ENCODE results near the gene EEFSEC. TPM values are rescaled to one million over a fixed set of nuclear protein-coding genes. Genes with fewer than 3 reads are reported as not detected.

The EEFSEC gene
- total and polyA plus RNA-seq, 2 of the 8 experiments (the other 6 are each of a cell fraction or from before 2014, with no cell fraction given), result 13.1 to 19.8 TPM

DNA sequence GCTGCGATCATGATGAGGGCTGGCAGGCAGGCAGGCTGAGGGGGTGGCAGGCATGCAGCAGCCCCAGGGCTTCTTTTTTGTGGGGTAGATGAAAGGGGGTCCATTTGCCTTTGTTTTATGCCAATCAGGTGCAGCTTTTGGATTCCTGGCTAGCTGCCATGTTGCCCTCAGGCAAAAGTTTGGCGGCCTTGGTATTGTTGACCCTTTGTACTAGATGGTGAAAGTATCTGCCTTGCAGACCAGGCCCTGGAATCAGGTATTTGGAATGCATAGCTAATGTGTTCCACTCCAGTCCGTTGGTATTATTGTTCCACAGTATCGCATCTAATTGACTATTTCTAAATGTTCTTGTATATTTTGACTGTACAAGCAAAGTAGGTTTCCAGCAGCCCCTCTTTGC is 35.0 kb downstream of the EEFSEC start:
- ChIA-PET POLR2A (ENCODE audit: partially characterized antibody) (no interaction called here), CTCF (ENCODE audit: partially characterized antibody) (interaction anchor here (1.3 kb wide), 1 partner anchor 130 kb away, joined by 3 read pairs; no protein-coding TSS in a partner anchor)
- Histone ChIP-seq H4K20me1 (replicated peaks in 1 of 2; ENCODE audit: control insufficient read depth in 1 of 2, insufficient read depth in 2 of 2, low read length in 2 of 2) (peaks cover 0 to 1% of the 10 kb centered on the region in 2 experiments), H3K27ac (ENCODE audit: low read depth, low read length) (no peak overlapping the region), H3K4me3 (ENCODE audit: extremely low read depth in 1 of 4, insufficient read depth in 2 of 4, low read depth in 3 of 4, low read length in 4 of 4) (no peak overlapping the region), H2BK12ac (ENCODE audit: low read depth, low read length) (no peak overlapping the region), H4K91ac (replicated peaks; ENCODE audit: insufficient read length, low read length) (no peak overlapping the region), H3K4me2 (ENCODE audit: insufficient read depth in 1 of 2, low read depth in 2 of 2, low read length in 2 of 2) (no peak overlapping the region), H2BK120ac (replicated peaks; ENCODE audit: low read depth, low read length) (no peak overlapping the region), H3K23ac (ENCODE audit: insufficient read length) (no peak overlapping the region), H2AK5ac (ENCODE audit: low read depth, low read length) (no peak overlapping the region), H3K56ac (replicated peaks; ENCODE audit: insufficient read length, low read depth, low read length) (no peak overlapping the region), H3K4me1 (replicated peaks in 1 of 4; ENCODE audit: control insufficient read depth in 3 of 4, insufficient read depth in 4 of 4, low read length in 3 of 4) (peaks cover 0 to 3% (median 0%) of the 10 kb centered on the region in 4 experiments; a peak in 1 of 7 replicates), H2BK15ac (ENCODE audit: low read length) (no peak overlapping the region), H2BK20ac (ENCODE audit: low read length) (no peak overlapping the region), H3K27me3 (replicated peaks in 1 of 4; ENCODE audit: control insufficient read depth in 3 of 4, extremely low read depth in 1 of 4, insufficient read depth in 3 of 4, low read length in 3 of 4) (no peaks in the 10 kb centered on the region), H3K9me3 (ENCODE audit: insufficient read depth in 2 of 2, low read depth in 1 of 2, low read length in 1 of 2) (no peaks in the 10 kb centered on the region), H3K18ac (ENCODE audit: extremely low read depth, low read length) (no peak overlapping the region), H3K14ac (ENCODE audit: insufficient read length) (no peak overlapping the region), H3K79me2 (ENCODE audit: control insufficient read depth in 1 of 2, insufficient read depth in 2 of 2, low read length in 2 of 2) (no peaks in the 10 kb centered on the region; a peak in 1 of 4 replicates), H3K4ac (replicated peaks; ENCODE audit: insufficient read length, low read depth, low read length) (no peak overlapping the region), H3K23me2 (ENCODE audit: low read depth, low read length) (peaks cover 3% of the 10 kb centered on the region; the same call in 1 of the 2 replicates), H3K79me1 (ENCODE audit: low read depth, low read length) (no peaks in the 10 kb centered on the region; the same call in 1 of the 2 replicates), H3K9ac (replicated peaks in 1 of 4; ENCODE audit: extremely low read depth in 1 of 4, low read depth in 3 of 4, low read length in 3 of 4) (no peak overlapping the region), H3K36me3 (ENCODE audit: control insufficient read depth in 2 of 4, insufficient read depth in 4 of 4, low read length in 3 of 4) (no peaks in the 10 kb centered on the region), H4K5ac (ENCODE audit: insufficient read length, low read depth, low read length) (no peak overlapping the region), H2BK5ac (ENCODE audit: low read depth, low read length) (no peak overlapping the region), H4K8ac (ENCODE audit: extremely low read depth, insufficient read depth, low read length) (peak overlapping the region; percentile 48; the same call in 1 of the 2 replicates), H2AFZ (ENCODE audit: low read length) (no peak overlapping the region)
- WGBS, 2 experiments (ENCODE audit: extremely low coverage in 1 of 2, insufficient coverage in 1 of 2, insufficient read length in 1 of 2, insufficient replicate concordance in 2 of 2, low coverage in 1 of 2, low lambda C conversion rate in 2 of 2, missing lambda C conversion rate in 1 of 2), result 82% methylated on average over 4 of the region's 4 CpGs; no CpG with 5 or more reads in 1 of the 2 experiments
- FAIRE-seq (no peak), DNase-seq (ENCODE audit: low read depth in 1 of 2, low spot score in 2 of 2) (peak in 1 of 2 experiments; percentile 32)
- no peak for TF ChIP-seq NANOG (IDR thresholded peaks at IDR 0.05; ENCODE audit: insufficient read depth, low read depth, low read length, poor library complexity, severe bottlenecking)
- no peak for TF ChIP-seq CREB1 (IDR thresholded peaks at IDR 0.05)
- TF ChIP-seq KDM4A (IDR thresholded peaks at IDR 0.05; ENCODE audit: low read depth, low read length, severe bottlenecking), result no peak
- no peak for TF ChIP-seq BRCA1 (IDR thresholded peaks at IDR 0.05; ENCODE audit: low read depth, low read length)
- TF ChIP-seq, protein P1, sequence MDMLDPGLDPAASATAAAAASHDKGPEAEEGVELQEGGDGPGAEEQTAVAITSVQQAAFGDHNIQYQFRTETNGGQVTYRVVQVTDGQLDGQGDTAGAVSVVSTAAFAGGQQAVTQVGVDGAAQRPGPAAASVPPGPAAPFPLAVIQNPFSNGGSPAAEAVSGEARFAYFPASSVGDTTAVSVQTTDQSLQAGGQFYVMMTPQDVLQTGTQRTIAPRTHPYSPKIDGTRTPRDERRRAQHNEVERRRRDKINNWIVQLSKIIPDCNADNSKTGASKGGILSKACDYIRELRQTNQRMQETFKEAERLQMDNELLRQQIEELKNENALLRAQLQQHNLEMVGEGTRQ (IDR thresholded peaks at IDR 0.05; ENCODE audit: low read length), result no peak
- TF ChIP-seq, protein P2, sequence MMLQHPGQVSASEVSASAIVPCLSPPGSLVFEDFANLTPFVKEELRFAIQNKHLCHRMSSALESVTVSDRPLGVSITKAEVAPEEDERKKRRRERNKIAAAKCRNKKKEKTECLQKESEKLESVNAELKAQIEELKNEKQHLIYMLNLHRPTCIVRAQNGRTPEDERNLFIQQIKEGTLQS (IDR thresholded peaks at IDR 0.05; ENCODE audit: insufficient read depth, low read depth, low read length), result no peak
- TF ChIP-seq GABPA (IDR thresholded peaks at IDR 0.05; ENCODE audit: borderline replicate concordance, insufficient read depth, low read length), result no peak
- TF ChIP-seq SRF (IDR thresholded peaks at IDR 0.05; ENCODE audit: low read depth, low read length), result no peak
